ENCODE data around the gene AMZ1.

The AMZ1 gene

GRCh38 chr7:2710286-2710655, 22.3 kb downstream of the AMZ1 start:
- H3K4me2 ChIP-seq (ENCODE audit: low read length), result peak overlapping the region; percentile 74
- no peak overlapping the region for H3K9ac ChIP-seq (ENCODE audit: low read depth, low read length)
- H3K9me3 ChIP-seq (replicated peaks; ENCODE audit: low read length), result no peaks in the 10 kb centered on the region
- no peaks in the 10 kb centered on the region for H3K36me3 ChIP-seq (ENCODE audit: insufficient read depth, low read length)
- H3K4me1 ChIP-seq (ENCODE audit: control insufficient read depth, insufficient read depth, low read length), result peaks cover 6% of the 10 kb centered on the region
- H3K27me3 ChIP-seq (ENCODE audit: control insufficient read depth, insufficient read depth, low read length), result no peaks in the 10 kb centered on the region
- H3K4me3 ChIP-seq (ENCODE audit: low read length), result no peak overlapping the region

GRCh38 chr7:2710901-2711551, 23.0 kb downstream of the AMZ1 start:
- H3K4me2 ChIP-seq (ENCODE audit: low read length), result no peak overlapping the region
- no peaks in the 10 kb centered on the region for H3K9me3 ChIP-seq (replicated peaks; ENCODE audit: low read length)
- no peak overlapping the region for H3K9ac ChIP-seq (ENCODE audit: low read depth, low read length)
- H3K27me3 ChIP-seq (ENCODE audit: control insufficient read depth, insufficient read depth, low read length), result no peaks in the 10 kb centered on the region
- H3K4me1 ChIP-seq (ENCODE audit: control insufficient read depth, insufficient read depth, low read length), result peaks cover 6% of the 10 kb centered on the region
- H3K4me3 ChIP-seq (ENCODE audit: low read length), result no peak overlapping the region
- peaks cover 4% of the 10 kb centered on the region for H3K36me3 ChIP-seq (ENCODE audit: insufficient read depth, low read length)

- no peak overlapping the region for H3K9ac ChIP-seq (ENCODE audit: low read depth, low read length)
- no peaks in the 10 kb centered on the region for H3K9me3 ChIP-seq (replicated peaks; ENCODE audit: low read length)
- H3K4me3 ChIP-seq (ENCODE audit: low read length), result no peak overlapping the region
- peaks cover 6% of the 10 kb centered on the region for H3K4me1 ChIP-seq (ENCODE audit: control insufficient read depth, insufficient read depth, low read length)
- no peak overlapping the region for H3K4me2 ChIP-seq (ENCODE audit: low read length)
- H3K27me3 ChIP-seq (ENCODE audit: control insufficient read depth, insufficient read depth, low read length), result no peaks in the 10 kb centered on the region
- peaks cover 6% of the 10 kb centered on the region for H3K36me3 ChIP-seq (ENCODE audit: insufficient read depth, low read length)
Measured at GRCh38 chr7:2711895-2712675, 24.1 kb downstream of the AMZ1 start.

- no peak overlapping the region for H3K4me2 ChIP-seq (ENCODE audit: low read length)
- no peaks in the 10 kb centered on the region for H3K9me3 ChIP-seq (replicated peaks; ENCODE audit: low read length)
- no peak overlapping the region for H3K9ac ChIP-seq (ENCODE audit: low read depth, low read length)
- H3K36me3 ChIP-seq (ENCODE audit: insufficient read depth, low read length), result peaks cover 14% of the 10 kb centered on the region
- no peaks in the 10 kb centered on the region for H3K27me3 ChIP-seq (ENCODE audit: control insufficient read depth, insufficient read depth, low read length)
- no peak overlapping the region for H3K4me3 ChIP-seq (ENCODE audit: low read length)
- H3K4me1 ChIP-seq (ENCODE audit: control insufficient read depth, insufficient read depth, low read length), result peaks cover 6% of the 10 kb centered on the region
Measured at GRCh38 chr7:2713370-2713769, 25.4 kb downstream of the AMZ1 start.

- H3K36me3 ChIP-seq (ENCODE audit: insufficient read depth, low read length), result peaks cover 16% of the 10 kb centered on the region
- H3K4me3 ChIP-seq (ENCODE audit: low read length), result no peak overlapping the region
- no peak overlapping the region for H3K4me2 ChIP-seq (ENCODE audit: low read length)
- H3K27me3 ChIP-seq (ENCODE audit: control insufficient read depth, insufficient read depth, low read length), result no peaks in the 10 kb centered on the region
- peaks cover 6% of the 10 kb centered on the region for H3K4me1 ChIP-seq (ENCODE audit: control insufficient read depth, insufficient read depth, low read length)
- no peaks in the 10 kb centered on the region for H3K9me3 ChIP-seq (replicated peaks; ENCODE audit: low read length)
- no peak overlapping the region for H3K9ac ChIP-seq (ENCODE audit: low read depth, low read length)
Measured at GRCh38 chr7:2713978-2714377, 26.0 kb downstream of the AMZ1 start.

GRCh38 chr7:2714636-2715035, 26.6 kb downstream of the AMZ1 start:
- Histone ChIP-seq H3K36me3 (ENCODE audit: insufficient read depth, low read length) (peaks cover 16% of the 10 kb centered on the region), H3K4me1 (ENCODE audit: control insufficient read depth, insufficient read depth, low read length) (peaks cover 6% of the 10 kb centered on the region), H3K4me3 (ENCODE audit: low read length) (no peak overlapping the region), H3K9ac (ENCODE audit: low read depth, low read length) (no peak overlapping the region), H3K27me3 (ENCODE audit: control insufficient read depth, insufficient read depth, low read length) (no peaks in the 10 kb centered on the region), H3K9me3 (replicated peaks; ENCODE audit: low read length) (no peaks in the 10 kb centered on the region), H3K4me2 (ENCODE audit: low read length) (no peak overlapping the region)

GRCh38 chr7:2715341-2716231, 27.6 kb downstream of the AMZ1 start:
- no peak overlapping the region for H3K4me3 ChIP-seq (ENCODE audit: low read length)
- no peak overlapping the region for H3K4me2 ChIP-seq (ENCODE audit: low read length)
- H3K27me3 ChIP-seq (ENCODE audit: control insufficient read depth, insufficient read depth, low read length), result no peaks in the 10 kb centered on the region
- H3K9me3 ChIP-seq (replicated peaks; ENCODE audit: low read length), result no peaks in the 10 kb centered on the region
- peaks cover under 1% of the 10 kb centered on the region for H3K4me1 ChIP-seq (ENCODE audit: control insufficient read depth, insufficient read depth, low read length)
- H3K9ac ChIP-seq (ENCODE audit: low read depth, low read length), result no peak overlapping the region
- H3K36me3 ChIP-seq (ENCODE audit: insufficient read depth, low read length), result peaks cover 21% of the 10 kb centered on the region

- Histone ChIP-seq H3K9me3 (replicated peaks; ENCODE audit: low read length) (no peaks in the 10 kb centered on the region), H3K27me3 (ENCODE audit: control insufficient read depth, insufficient read depth, low read length) (no peaks in the 10 kb centered on the region), H3K4me1 (ENCODE audit: control insufficient read depth, insufficient read depth, low read length) (peaks cover 8% of the 10 kb centered on the region)
Measured at GRCh38 chr7:2716488-2716887, 28.5 kb downstream of the AMZ1 start.

GRCh38 chr7:2716906-2717292, 28.9 kb downstream of the AMZ1 start:
- H3K27me3 ChIP-seq (ENCODE audit: control insufficient read depth, insufficient read depth, low read length), result no peaks in the 10 kb centered on the region
- peaks cover 8% of the 10 kb centered on the region for H3K4me1 ChIP-seq (ENCODE audit: control insufficient read depth, insufficient read depth, low read length)
- no peak overlapping the region for H3K9ac ChIP-seq (ENCODE audit: low read depth, low read length)
- no peaks in the 10 kb centered on the region for H3K9me3 ChIP-seq (replicated peaks; ENCODE audit: low read length)
- H3K4me3 ChIP-seq (ENCODE audit: low read length), result no peak overlapping the region
- peaks cover 23% of the 10 kb centered on the region for H3K36me3 ChIP-seq (ENCODE audit: insufficient read depth, low read length)
- no peak overlapping the region for H3K4me2 ChIP-seq (ENCODE audit: low read length)

More at GRCh38 chr7:2716488-2716887, 28.5 kb downstream of the AMZ1 start:
- no peak overlapping the region for H3K4me3 ChIP-seq (ENCODE audit: low read length)
- peaks cover 21% of the 10 kb centered on the region for H3K36me3 ChIP-seq (ENCODE audit: insufficient read depth, low read length)
- H3K9ac ChIP-seq (ENCODE audit: low read depth, low read length), result no peak overlapping the region
- no peak overlapping the region for H3K4me2 ChIP-seq (ENCODE audit: low read length)

GRCh38 chr7:2717293-2718261, 29.6 kb downstream of the AMZ1 start:
- no peaks in the 10 kb centered on the region for H3K27me3 ChIP-seq (ENCODE audit: control insufficient read depth, insufficient read depth, low read length)
- peaks cover 23% of the 10 kb centered on the region for H3K36me3 ChIP-seq (ENCODE audit: insufficient read depth, low read length)
- H3K9ac ChIP-seq (ENCODE audit: low read depth, low read length), result no peak overlapping the region
- no peak overlapping the region for H3K4me2 ChIP-seq (ENCODE audit: low read length)
- H3K9me3 ChIP-seq (replicated peaks; ENCODE audit: low read length), result no peaks in the 10 kb centered on the region
- H3K4me3 ChIP-seq (ENCODE audit: low read length), result no peak overlapping the region
- peaks cover 8% of the 10 kb centered on the region for H3K4me1 ChIP-seq (ENCODE audit: control insufficient read depth, insufficient read depth, low read length)
